ENCODE data around the gene DMRTC1.
"Not testable (repeated sequence)": the region's sequence is repeated elsewhere in the genome, so short reads cannot be mapped to it uniquely, and the experiment has no call there.

GRCh38 chrX:72837532-72837931 lies 106.1 kb downstream of the DMRTC1 start:
- TF ChIP-seq CTCF, POLR2A (IDR thresholded peaks at IDR 0.05): not testable (repeated sequence)

All from right lobe of liver (tissue), 4 donors.